ENCODE data around the gene AVPR1B. TPM values are rescaled to one million over a fixed set of nuclear protein-coding genes. Genes with fewer than 3 reads are reported as not detected.

Gene AVPR1B
- total RNA-seq, 2 experiments from 2014 or later: not detected

GRCh38 chr1:206108635-206109034 lies 8.6 kb downstream of the AVPR1B start:
- Mint-ChIP-seq H3K36me3 (no peaks in the 10 kb centered on the region), H3K27ac (no peak overlapping the region), H3K27me3 (peaks cover 6% of the 10 kb centered on the region), H3K4me3 (no peak overlapping the region), H3K9me3 (ENCODE audit: low read depth) (no peaks in the 10 kb centered on the region), H3K4me1 (no peaks in the 10 kb centered on the region)
- no peak for ATAC-seq
- no peak for DNase-seq
- CTCF ChIA-PET: interaction anchor here (0.7 to 11.6 kb wide), 4 partner anchors 63 to 131 kb away, joined by 3 to 129 read pairs (median 3); no protein-coding TSS in a partner anchor

- CTCF ChIA-PET: interaction anchor here (1.0 to 11.6 kb wide), 17 partner anchors 10 to 448 kb away, joined by 3 to 129 read pairs (median 4); partner anchors contain the start of gene CTSE
- no peaks in the 10 kb centered on the region for H3K36me3 Mint-ChIP-seq
- ATAC-seq (no peak), DNase-seq (peak; percentile 35)
- H3K9me3 Mint-ChIP-seq (ENCODE audit: low read depth): no peaks in the 10 kb centered on the region
- H3K27ac Mint-ChIP-seq: no peak overlapping the region
- H3K27me3 Mint-ChIP-seq: peaks cover 11% of the 10 kb centered on the region
- no peak overlapping the region for H3K4me3 Mint-ChIP-seq
- H3K4me1 Mint-ChIP-seq: no peaks in the 10 kb centered on the region
Measured at GRCh38 chr1:206107168-206107544, 10.0 kb downstream of the AVPR1B start.

GRCh38 chr1:206106328-206107167 lies 10.6 kb downstream of the AVPR1B start:
- Mint-ChIP-seq H3K9me3 (ENCODE audit: low read depth) (no peaks in the 10 kb centered on the region), H3K27me3 (peaks cover 17% of the 10 kb centered on the region), H3K4me1 (no peaks in the 10 kb centered on the region), H3K27ac (no peak overlapping the region), H3K4me3 (no peak overlapping the region), H3K36me3 (no peaks in the 10 kb centered on the region)
- CTCF ChIA-PET: interaction anchor here (0.7 to 11.6 kb wide), 32 partner anchors 9 to 448 kb away, joined by 3 to 129 read pairs (median 4); partner anchors contain the start of gene CTSE
- DNase-seq (peak; percentile 81), ATAC-seq (peak; percentile 92)

GRCh38 chr1:206105464-206105995 lies 11.7 kb downstream of the AVPR1B start:
- ATAC-seq (no peak), DNase-seq (peak; percentile 12)
- Mint-ChIP-seq H3K27me3 (peaks cover 24% of the 10 kb centered on the region), H3K36me3 (no peaks in the 10 kb centered on the region), H3K9me3 (ENCODE audit: low read depth) (no peaks in the 10 kb centered on the region), H3K4me3 (no peak overlapping the region), H3K4me1 (no peaks in the 10 kb centered on the region), H3K27ac (no peak overlapping the region)
- CTCF ChIA-PET: interaction anchor here (0.9 to 11.6 kb wide), 17 partner anchors 10 to 314 kb away, joined by 3 to 129 read pairs (median 4); no protein-coding TSS in a partner anchor

GRCh38 chr1:206103979-206104378 lies 13.2 kb downstream of the AVPR1B start:
- no peaks in the 10 kb centered on the region for H3K4me1 Mint-ChIP-seq
- CTCF ChIA-PET: interaction anchor here (4.2 to 11.6 kb wide), 3 partner anchors 72 to 185 kb away, joined by 29 to 129 read pairs (median 35); no protein-coding TSS in a partner anchor
- no peaks in the 10 kb centered on the region for H3K9me3 Mint-ChIP-seq (ENCODE audit: low read depth)
- H3K27ac Mint-ChIP-seq: no peak overlapping the region
- ATAC-seq (no peak), DNase-seq (peak; percentile 23)
- peaks cover 35% of the 10 kb centered on the region for H3K27me3 Mint-ChIP-seq
- H3K4me3 Mint-ChIP-seq: no peak overlapping the region
- no peaks in the 10 kb centered on the region for H3K36me3 Mint-ChIP-seq

GRCh38 chr1:206102292-206102936 lies 14.8 kb downstream of the AVPR1B start:
- Mint-ChIP-seq H3K4me3 (no peak overlapping the region), H3K9me3 (ENCODE audit: low read depth) (no peaks in the 10 kb centered on the region), H3K4me1 (no peaks in the 10 kb centered on the region), H3K27ac (no peak overlapping the region), H3K36me3 (no peaks in the 10 kb centered on the region), H3K27me3 (peaks cover 44% of the 10 kb centered on the region)
- ATAC-seq (no peak), DNase-seq (no peak)
- CTCF ChIA-PET: interaction anchor here (0.7 to 11.6 kb wide), 6 partner anchors 10 to 961 kb away, joined by 3 to 129 read pairs (median 4); no protein-coding TSS in a partner anchor

GRCh38 chr1:206101351-206102045 lies 15.7 kb downstream of the AVPR1B start:
- H3K4me3 Mint-ChIP-seq: no peak overlapping the region
- H3K36me3 Mint-ChIP-seq: no peaks in the 10 kb centered on the region
- CTCF ChIA-PET: interaction anchor here (0.7 to 11.6 kb wide), 2 partner anchors 70 to 124 kb away, joined by 3 to 129 read pairs; no protein-coding TSS in a partner anchor
- no peaks in the 10 kb centered on the region for H3K4me1 Mint-ChIP-seq
- no peak overlapping the region for H3K27ac Mint-ChIP-seq
- no peaks in the 10 kb centered on the region for H3K9me3 Mint-ChIP-seq (ENCODE audit: low read depth)
- ATAC-seq: no peak
- H3K27me3 Mint-ChIP-seq: peaks cover 39% of the 10 kb centered on the region
- peak; percentile 29 for DNase-seq

- peaks cover 44% of the 10 kb centered on the region for H3K27me3 Mint-ChIP-seq
- H3K27ac Mint-ChIP-seq: no peak overlapping the region
- no peaks in the 10 kb centered on the region for H3K9me3 Mint-ChIP-seq (ENCODE audit: low read depth)
- ATAC-seq (no peak), DNase-seq (peak; percentile 11)
- H3K4me1 Mint-ChIP-seq: no peaks in the 10 kb centered on the region
- no peak overlapping the region for H3K4me3 Mint-ChIP-seq
- H3K36me3 Mint-ChIP-seq: no peaks in the 10 kb centered on the region
- CTCF ChIA-PET: interaction anchor here (11.6 kb wide), 1 partner anchor 69 kb away, joined by 129 read pairs; no protein-coding TSS in a partner anchor
Measured at GRCh38 chr1:206100226-206100815, 16.9 kb downstream of the AVPR1B start.

- Mint-ChIP-seq H3K27me3 (peaks cover 61% of the 10 kb centered on the region), H3K27ac (no peak overlapping the region)
Measured at GRCh38 chr1:206098242-206098919, 18.8 kb downstream of the AVPR1B start.

GRCh38 chr1:206097381-206097780 lies 19.8 kb downstream of the AVPR1B start:
- CTCF ChIA-PET: interaction anchor here (0.8 kb wide), 1 partner anchor 9 kb away, joined by 4 read pairs; no protein-coding TSS in a partner anchor
- H3K27ac Mint-ChIP-seq: no peak overlapping the region
- H3K4me1 Mint-ChIP-seq: no peaks in the 10 kb centered on the region
- no peaks in the 10 kb centered on the region for H3K9me3 Mint-ChIP-seq (ENCODE audit: low read depth)
- ATAC-seq (no peak), DNase-seq (no peak)
- H3K4me3 Mint-ChIP-seq: no peak overlapping the region
- peaks cover 64% of the 10 kb centered on the region for H3K27me3 Mint-ChIP-seq
- no peaks in the 10 kb centered on the region for H3K36me3 Mint-ChIP-seq

More at GRCh38 chr1:206098242-206098919, 18.8 kb downstream of the AVPR1B start:
- no peak for DNase-seq
- no peak for ATAC-seq
- Mint-ChIP-seq H3K36me3 (no peaks in the 10 kb centered on the region), H3K9me3 (ENCODE audit: low read depth) (no peaks in the 10 kb centered on the region), H3K4me3 (no peak overlapping the region), H3K4me1 (no peaks in the 10 kb centered on the region)
- CTCF ChIA-PET: interaction anchor here (1.1 kb wide), 1 partner anchor 68 kb away, joined by 3 read pairs; no protein-coding TSS in a partner anchor

GRCh38 chr1:206094024-206094423 lies 23.2 kb downstream of the AVPR1B start:
- H3K9me3 Mint-ChIP-seq (ENCODE audit: low read depth): no peaks in the 10 kb centered on the region

GRCh38 chr1:206089341-206089740 lies 27.8 kb downstream of the AVPR1B start:
- H3K36me3 Mint-ChIP-seq: no peaks in the 10 kb centered on the region
- H3K9me3 Mint-ChIP-seq (ENCODE audit: low read depth): no peaks in the 10 kb centered on the region
- no peaks in the 10 kb centered on the region for H3K4me1 Mint-ChIP-seq
- no peak overlapping the region for H3K4me3 Mint-ChIP-seq
- CTCF ChIA-PET: interaction anchor here (0.6 to 1.6 kb wide), 2 partner anchors 14 to 304 kb away, joined by 4 read pairs; no protein-coding TSS in a partner anchor
- DNase-seq (no peak), ATAC-seq (no peak)
- no peak overlapping the region for H3K27ac Mint-ChIP-seq
- peaks cover 45% of the 10 kb centered on the region for H3K27me3 Mint-ChIP-seq

More at GRCh38 chr1:206094024-206094423, 23.2 kb downstream of the AVPR1B start:
- Mint-ChIP-seq H3K27me3 (peaks cover 52% of the 10 kb centered on the region), H3K4me3 (no peak overlapping the region), H3K4me1 (no peaks in the 10 kb centered on the region), H3K27ac (no peak overlapping the region), H3K36me3 (no peaks in the 10 kb centered on the region)
- ATAC-seq (no peak), DNase-seq (no peak)
- CTCF ChIA-PET: no interaction called here
